Measurements from ENCODE around the gene CES4A.
A peak's percentile ranks its signal among the peaks of the same experiment; 100 is the strongest.
"Not testable (repeated sequence)": the region's sequence is repeated elsewhere in the genome, so short reads cannot be mapped to it uniquely, and the experiment has no call there.

CES4A gene

GRCh38 chr16:66977341-66978113 is 10.9 kb upstream of the CES4A start:
- H3K27ac ChIP-seq, result no peak overlapping the region
- TF ChIP-seq CTCF (IDR thresholded peaks at IDR 0.05) (peak; percentile 94), ZFX (IDR thresholded peaks at IDR 0.05; ENCODE audit: borderline replicate concordance) (no peak)

GRCh38 chr16:66979011-66979717 is 9.2 kb upstream of the CES4A start:
- H3K27ac ChIP-seq, result no peak overlapping the region
- TF ChIP-seq ZFX (IDR thresholded peaks at IDR 0.05; ENCODE audit: borderline replicate concordance), result no peak
- TF ChIP-seq CTCF (IDR thresholded peaks at IDR 0.05), result no peak

DNA sequence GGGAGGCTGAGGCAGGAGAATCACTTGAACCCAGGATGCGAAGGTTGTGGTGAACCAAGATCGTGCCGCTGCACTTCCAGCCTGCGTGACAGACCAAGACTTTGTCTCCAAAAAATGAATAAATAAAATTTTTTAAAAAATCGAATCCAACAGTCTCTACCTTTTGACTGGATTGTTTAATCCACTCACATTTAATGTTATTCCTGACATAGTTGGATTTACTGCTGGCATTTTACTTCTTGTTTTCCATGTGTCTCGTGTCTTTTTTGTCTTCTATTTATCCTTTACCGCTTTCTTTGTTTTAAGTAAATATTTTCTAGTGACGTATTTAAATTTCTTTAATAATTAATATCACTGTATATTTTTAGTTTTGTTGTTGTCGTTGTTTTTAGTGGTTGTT is 5.4 kb upstream of the CES4A start:
- H3K27ac ChIP-seq, result no peak overlapping the region
- TF ChIP-seq CTCF (IDR thresholded peaks at IDR 0.05) (no peak), ZFX (IDR thresholded peaks at IDR 0.05; ENCODE audit: borderline replicate concordance) (no peak)

DNA sequence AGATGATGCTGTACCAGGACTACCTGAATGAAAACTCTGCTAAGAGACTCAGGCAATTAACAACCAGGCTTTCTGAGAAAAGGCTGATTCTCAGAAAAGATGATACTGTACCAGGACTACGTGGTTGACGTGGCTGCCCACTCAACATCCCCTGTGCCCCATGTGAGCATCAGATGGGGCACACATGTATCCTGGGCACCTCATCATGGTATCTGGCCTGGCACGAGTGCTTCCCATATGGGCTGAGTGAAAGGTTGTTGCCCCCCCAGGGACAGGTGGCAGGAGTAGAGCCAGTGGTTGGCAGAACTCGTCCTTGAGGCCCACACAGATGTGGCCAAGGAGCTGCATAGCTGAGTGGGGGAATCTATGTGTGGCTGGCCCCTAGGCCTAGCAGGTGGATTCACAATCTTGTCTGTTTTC is 3.5 kb upstream of the CES4A start:
- TF ChIP-seq ZFX (IDR thresholded peaks at IDR 0.05; ENCODE audit: borderline replicate concordance) (no peak), CTCF (IDR thresholded peaks at IDR 0.05) (no peak)
- no peak overlapping the region for H3K27ac ChIP-seq

DNA sequence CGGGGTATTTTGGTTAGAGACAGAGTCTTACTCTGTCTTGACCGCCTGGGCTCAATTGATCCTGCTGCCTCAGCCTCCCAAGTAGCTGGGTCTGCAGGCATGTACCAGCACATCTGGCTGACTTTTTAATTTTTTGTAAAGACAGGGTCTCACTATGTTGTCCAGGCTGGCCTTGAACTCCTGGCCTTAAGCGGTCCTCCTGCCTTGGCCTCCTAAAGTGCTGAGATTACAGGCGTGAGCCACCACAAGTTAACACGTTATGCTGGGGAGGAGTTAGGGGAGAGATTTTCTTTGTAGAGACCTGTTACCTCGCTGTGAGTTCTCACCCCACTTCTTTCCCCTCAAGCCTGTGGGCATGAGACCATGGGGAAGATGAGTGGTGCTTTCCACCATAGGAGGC is 1.8 kb upstream of the CES4A start:
- no peak overlapping the region for H3K27ac ChIP-seq
- TF ChIP-seq CTCF (IDR thresholded peaks at IDR 0.05), result no peak
- no peak for TF ChIP-seq ZFX (IDR thresholded peaks at IDR 0.05; ENCODE audit: borderline replicate concordance)

DNA sequence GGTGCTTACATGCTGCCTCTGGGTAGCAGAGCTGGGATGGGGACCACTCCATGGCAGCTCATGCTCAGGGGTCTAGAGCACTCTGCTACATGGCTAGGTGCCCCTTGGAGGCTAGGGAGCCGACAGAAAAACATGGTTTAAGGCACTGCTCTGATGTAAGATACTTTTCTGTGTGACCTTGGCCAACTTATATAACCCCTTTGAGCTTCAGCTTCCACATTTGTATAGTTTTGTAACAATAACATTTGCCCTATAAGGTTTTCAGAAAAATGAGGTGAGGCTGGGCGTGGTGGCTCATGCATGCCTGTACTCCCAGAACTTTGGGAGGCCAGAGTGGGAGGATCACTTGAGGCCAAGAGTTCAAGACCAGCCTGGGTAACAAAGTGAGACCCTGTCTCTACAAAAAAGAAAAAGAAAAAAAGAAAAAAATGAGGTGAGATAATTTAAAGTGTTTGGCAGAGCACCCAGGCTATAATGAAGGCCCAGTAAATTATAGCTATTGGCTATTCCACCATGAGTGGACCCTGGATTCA is 3.2 kb downstream of the CES4A start:
- no peak overlapping the region for H3K27ac ChIP-seq
- TF ChIP-seq CTCF (IDR thresholded peaks at IDR 0.05) (no peak), ZFX (IDR thresholded peaks at IDR 0.05; ENCODE audit: borderline replicate concordance) (no peak)

DNA sequence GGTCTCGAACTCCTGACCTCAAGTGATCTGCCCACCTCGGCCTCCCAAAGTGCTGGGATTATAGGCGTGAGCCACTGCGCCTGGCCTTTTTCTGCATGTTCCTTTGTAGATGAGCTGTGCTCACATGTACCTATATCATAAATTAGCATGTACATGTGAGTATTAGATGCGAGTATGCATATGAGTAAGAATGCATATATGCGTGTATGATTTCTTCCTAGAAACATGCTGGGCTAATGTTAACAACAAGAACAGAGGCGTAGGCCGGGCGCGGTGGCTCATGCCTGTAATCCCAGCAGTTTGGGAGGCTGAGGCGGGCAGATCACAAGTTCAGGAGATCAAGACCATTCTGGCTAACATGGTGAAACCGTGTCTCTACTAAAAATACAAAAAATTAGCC is 5.2 kb downstream of the CES4A start:
- not testable (repeated sequence) for H3K27ac ChIP-seq
